ENCODE measurements around the gene HMGXB3.
"Not testable (repeated sequence)": the region's sequence is repeated elsewhere in the genome, so short reads cannot be mapped to it uniquely, and the experiment has no call there.

HMGXB3 gene

DNA sequence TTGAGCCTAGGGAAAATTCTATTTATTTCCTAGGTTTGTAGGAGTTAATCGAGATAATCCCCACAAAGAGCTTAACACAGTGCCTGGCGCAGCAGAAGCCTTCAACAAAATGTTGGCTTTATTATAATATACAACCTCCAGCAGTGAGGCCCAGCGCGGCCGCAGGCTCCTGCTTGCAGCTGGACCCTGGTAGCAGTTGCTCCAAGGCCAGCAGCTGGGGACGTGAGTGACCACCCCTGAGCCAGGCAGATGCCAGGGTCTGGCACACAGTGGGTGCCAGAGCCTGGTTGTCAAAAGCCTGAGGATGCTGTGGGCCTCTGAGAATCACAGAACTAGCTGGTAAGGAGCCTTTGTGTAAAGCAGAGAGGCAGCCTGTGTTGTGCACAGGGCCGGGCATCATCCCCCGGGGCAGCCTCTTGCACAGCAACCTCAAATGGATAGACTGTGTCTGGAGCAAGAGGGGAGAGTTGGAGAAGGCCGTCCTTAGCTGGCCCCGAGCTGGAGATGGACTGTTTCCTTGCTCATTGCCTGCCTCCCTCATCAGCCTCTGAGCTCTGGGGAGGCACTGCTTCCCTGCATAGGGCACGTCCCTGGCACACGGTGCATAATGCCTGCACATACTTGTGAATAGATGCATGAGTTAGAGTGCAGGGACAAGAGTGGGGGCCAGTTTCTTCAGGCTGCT, 68.6 kb downstream of the HMGXB3 start:
- no peak for DNase-seq (ENCODE audit: low read depth in 2 of 2)

DNA sequence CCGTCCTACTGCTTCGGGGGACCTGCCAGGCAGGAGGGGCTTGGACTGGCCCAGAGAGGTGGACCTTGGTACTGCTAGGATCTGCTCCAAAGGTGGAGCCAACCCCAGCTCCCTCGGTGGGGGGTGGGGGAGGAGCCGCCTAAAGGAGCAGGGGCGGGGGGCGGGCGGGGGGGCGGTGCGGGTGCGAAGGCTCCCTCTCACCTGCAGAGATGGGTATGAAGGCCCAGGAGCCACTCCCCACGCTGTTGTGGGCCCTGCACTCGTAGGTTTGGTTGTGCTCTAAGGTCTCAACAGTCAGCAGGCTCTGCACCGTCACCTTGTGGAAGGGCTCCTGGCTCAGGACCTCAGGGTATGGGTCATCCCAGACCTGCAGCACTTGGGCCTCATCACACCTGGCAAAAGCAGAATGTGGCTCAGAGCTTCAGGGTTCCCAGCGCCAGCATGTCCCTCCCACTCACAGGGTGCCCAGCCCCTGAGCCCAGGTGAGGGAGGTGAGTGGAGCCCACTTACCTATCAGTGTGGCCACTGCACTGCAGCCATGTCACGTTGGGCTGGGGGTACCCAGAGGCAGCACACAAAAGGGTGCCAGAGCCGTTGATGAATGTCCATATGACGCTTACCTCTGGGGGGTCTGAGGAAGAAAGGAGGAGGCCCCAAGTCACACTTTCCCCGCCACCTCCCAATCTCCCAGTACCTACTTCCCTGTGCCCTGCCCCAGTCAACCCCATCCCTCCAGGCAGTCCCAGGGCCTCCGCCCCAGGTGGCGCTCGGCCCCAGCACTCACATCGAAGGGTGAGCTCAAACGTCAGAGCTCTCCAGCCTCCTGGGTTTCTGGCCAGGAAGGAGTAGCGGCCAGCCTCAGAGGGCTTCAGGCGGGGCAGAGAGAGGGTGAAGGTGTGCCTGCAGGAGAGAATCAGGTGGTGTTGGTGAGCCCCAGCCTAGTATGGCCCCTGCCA, 69.4 kb downstream of the HMGXB3 start:
- no peak for DNase-seq (ENCODE audit: low read depth in 2 of 2)

DNA sequence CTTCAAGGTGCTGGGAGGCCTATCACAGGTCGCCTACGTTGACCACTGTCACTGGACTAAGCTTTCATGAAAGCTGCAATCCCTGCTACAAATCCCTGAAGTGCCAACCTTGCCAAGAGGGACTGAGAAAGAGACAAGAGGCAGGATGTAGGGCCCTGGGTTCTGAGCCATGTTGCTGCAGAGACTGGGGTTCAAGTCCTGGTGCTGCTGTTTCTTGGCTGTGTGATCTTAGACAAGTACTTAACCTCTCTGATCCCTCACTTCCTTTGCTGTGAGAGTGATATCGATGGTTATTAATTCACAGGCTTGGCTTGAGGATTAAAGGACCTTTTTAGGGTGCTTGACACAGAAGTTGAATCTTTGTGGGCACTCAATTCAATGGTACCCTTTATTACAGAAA, 70.3 kb downstream of the HMGXB3 start:
- no peak for DNase-seq (ENCODE audit: low read depth in 2 of 2)

DNA sequence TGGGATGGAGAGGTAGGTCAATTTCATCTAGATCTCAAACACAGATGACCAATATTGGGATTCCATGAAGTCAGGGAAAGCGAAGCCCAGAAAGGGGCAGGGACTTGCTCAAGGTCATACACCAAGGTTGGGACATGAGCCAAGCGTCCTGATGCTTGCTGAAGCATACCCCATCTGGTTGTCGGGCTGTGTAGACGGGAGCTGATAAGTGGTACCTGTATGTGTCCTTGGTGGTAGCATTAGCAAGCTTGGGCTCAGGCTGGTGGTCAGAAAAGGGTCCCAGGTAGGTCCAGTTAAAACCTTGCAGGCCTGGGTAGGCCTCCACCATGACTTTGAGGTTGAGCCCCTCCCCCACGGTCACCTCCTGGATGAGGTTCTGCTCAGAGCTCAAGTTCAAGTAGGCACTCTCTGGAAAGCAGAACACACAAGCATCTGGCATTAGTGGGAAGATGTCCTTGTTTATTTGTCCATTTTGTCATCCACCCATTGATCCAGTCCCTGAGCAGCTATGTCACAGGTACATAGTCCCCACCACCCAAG, 72.6 kb downstream of the HMGXB3 start:
- no peak for DNase-seq (ENCODE audit: low read depth in 2 of 2)

DNA sequence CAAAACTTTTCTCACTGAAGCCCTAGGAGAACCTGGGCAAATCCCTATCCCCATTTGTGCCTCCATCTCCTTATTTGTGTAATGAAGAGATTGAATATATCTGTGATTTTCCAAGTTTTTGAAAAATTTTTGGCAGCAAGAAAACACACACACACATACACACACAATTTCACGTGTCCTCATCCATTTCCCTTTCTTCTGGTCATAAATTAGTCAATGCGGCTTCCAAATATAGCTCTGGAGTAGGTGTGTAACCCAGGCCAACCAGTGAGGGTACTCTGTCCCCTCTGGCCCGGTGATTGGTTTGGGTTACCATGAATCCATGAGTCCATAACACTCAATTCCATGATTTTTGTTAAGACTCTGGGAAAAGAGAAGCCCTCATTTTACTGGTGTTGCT, 73.1 kb downstream of the HMGXB3 start:
- no peak for DNase-seq (ENCODE audit: low read depth in 2 of 2)

DNA sequence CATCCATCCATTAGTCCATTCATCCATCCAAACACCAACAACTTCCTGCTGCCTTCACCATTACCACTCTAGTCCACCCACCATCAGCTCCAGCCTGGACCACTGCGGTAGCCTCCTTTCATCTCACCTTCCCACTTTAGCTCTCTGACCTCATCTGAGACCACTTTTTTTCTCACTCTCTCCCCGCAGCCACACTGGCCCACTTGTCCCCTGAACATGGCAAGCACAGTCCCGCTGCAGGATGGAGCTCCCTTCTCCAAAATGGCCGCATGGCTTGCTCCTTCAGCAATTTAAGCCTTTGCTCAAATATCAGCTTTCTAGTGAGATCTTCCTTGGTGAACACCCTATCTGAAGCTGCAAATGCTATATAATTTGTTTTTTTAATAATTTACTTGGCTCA, 74.7 kb downstream of the HMGXB3 start:
- no peak for DNase-seq (ENCODE audit: low read depth in 2 of 2)

DNA sequence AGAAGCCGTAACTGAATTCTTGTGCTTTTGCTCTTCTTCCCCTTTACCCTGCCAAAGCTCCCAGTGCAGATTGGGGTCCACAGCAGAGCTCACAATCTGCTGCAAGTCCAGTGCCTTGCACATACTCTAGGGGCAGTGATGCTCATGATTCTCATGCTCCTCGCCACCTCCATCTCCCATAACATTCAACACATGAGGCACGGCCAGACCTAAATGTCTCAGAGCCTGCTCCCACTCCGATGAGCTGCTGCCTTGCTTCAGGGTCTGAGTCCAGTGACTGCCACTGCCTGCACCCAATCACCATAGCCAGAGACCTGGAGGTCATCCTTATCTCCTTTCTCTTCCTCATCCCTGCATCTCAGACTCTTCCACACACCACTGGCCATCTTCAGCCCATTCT, 75.3 kb downstream of the HMGXB3 start:
- no peak for DNase-seq (ENCODE audit: low read depth in 2 of 2)

DNA sequence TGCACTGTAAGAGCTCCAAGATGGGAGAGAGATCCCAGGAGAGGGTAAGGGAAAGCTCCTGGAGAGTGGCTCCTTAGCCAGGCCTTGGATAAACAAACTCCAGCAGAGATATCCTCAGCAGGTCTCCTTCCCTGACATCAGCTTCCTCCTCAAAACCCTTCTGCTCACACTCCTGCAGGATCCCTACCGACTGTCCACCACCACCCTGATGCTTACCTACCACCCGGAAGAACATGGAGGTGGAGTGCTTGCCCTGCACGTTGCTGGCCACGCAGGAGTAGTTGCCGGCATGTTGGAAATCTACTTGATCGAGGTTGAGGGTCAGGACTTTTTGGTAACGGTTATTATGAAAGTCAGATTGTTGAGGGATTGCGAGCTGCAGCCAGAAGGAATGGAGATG, 76.5 kb downstream of the HMGXB3 start:
- no peak for DNase-seq (ENCODE audit: low read depth in 2 of 2)

DNA sequence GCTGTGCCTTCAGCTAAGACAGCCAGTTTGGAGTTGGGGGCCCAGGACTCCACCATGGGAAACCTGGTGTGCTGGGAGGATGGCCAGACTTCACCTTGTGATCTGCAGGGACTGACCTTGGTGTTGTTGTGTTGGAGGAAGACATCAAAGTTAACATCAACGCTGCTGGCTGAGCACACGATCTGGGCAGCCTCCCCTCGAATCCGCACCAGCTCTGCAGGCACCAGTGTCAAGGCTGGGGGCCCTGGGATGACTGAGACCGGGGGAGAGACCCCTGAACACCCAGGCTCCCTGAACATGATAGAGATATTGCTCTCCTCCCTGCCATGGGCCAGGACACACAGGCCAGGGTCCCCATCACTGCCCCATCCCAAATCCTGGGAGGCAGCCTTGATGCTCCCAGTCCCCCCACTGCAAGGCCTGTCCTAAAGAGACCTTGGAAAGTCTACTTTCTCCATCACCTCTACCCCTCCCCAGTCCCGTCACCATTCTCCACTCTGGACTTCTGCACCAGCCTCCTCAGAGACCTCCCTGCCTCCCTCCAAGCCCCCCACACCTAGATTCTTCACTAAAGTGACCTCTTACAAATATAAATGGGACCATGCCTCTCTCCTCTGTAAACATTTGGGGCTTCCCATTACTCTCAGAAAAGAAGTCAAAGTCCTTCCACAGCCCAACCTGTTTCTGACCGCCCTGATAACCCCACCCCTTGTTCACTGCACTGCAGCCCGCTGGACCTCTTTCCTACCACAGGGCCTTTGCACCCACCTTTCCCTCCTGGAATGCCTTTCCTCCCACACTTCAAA, 77.7 kb downstream of the HMGXB3 start:
- no peak for DNase-seq (ENCODE audit: low read depth in 2 of 2)

DNA sequence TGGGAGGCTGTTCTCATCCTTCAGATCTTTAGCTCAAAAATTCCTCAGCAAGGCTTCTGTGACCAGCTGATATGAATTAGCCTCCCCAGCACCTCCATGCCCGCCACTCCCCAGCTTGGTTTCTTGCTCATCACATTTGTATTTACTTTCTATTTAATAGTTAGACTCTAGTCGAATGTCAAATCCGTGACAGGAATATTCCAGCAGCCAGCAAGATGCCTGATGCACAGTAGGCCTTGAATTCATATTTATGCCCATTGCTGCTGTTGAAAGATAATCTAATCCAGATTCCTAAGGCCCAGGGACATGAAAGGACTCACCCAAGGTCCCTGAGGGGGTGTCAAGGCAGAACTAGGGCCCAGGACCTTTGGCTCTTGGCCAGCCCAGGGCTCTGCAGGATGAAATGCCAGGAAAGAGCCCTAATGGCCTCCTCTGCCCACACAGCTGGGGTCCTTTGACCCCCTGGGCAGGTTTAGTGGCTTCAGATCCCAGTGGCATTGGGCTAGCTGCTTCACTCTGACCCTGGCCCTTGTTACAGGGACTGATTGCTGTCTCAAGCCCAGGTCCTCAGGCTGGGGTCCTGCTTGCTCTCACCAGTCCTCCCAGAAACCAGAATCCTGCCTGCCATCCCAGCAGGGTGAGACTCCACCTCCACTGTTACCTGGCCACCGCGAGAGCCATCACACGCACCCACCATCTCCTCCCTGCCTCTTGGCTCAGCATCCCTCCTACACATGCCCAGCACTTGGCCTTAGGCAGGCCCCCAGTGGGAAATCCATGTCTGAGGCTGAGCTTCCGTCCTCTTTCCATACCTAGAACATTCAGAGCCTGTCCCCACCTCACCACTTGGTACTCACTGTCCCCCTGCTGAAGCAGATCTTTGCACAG, 78.5 kb downstream of the HMGXB3 start:
- DNase-seq (ENCODE audit: low read depth in 2 of 2) = no peak

DNA sequence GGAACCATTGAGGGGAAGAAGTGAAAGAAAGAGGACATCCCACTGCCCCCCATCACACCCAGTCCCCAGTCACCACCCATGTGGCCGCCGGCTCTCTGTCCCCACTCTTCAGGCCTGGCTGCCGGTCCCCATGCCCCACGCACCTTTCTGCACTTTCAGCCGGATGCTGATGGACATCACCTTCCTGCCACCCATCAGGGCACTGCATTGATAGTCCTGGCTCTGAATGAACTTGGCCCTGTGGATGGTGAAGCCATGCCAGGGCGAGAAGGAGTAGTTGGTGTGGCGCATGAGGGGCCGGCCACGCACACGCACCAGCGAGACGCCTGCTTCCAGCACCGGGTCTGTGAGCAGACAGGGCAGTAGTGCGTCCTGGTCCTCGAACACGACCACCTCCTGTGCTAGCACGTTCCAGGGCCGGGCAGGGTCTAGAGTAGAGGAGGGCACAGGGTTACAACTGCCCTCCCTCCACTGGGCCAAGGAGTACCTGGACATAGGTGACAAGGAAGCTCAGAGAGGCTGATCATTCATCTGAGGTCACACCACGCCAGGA, 79.4 kb downstream of the HMGXB3 start:
- DNase-seq (ENCODE audit: low read depth in 2 of 2) = no peak

DNA sequence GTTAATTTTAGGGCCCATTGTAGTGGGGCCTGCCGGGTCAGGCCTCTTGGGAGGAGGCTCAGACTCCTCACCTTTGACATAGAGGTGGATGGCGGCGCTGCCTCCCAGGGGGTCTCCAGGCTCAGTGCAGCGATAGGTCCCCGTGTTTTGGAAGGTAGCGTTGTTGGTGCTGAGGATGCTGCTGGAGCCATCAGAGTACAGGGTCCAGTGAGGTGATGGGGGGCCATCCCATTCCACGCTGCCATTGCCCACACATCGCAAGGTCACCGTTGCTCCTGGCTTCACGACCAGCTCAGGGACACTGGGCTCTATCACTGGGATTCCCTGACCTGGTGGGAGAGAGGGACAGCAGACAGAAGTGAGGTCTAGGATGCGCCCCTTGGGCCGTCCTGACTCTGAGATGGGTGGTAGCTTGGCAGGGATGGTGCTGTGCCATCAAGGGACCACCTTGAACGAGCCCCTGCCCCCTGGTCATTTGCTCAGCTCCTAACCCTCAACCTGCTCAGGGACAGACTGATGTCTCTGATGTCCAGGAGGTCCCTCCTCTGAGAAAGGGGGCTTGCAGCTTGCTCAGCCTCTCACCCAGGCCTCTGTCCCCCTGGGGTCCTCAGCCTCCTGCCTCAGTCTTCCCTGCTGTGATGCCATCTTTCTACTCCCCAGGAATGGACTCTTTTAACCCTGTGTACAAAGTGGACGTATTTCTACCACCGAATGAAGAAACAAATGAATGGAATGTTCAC, 80.3 kb downstream of the HMGXB3 start:
- DNase-seq (ENCODE audit: low read depth in 2 of 2) = no peak

DNA sequence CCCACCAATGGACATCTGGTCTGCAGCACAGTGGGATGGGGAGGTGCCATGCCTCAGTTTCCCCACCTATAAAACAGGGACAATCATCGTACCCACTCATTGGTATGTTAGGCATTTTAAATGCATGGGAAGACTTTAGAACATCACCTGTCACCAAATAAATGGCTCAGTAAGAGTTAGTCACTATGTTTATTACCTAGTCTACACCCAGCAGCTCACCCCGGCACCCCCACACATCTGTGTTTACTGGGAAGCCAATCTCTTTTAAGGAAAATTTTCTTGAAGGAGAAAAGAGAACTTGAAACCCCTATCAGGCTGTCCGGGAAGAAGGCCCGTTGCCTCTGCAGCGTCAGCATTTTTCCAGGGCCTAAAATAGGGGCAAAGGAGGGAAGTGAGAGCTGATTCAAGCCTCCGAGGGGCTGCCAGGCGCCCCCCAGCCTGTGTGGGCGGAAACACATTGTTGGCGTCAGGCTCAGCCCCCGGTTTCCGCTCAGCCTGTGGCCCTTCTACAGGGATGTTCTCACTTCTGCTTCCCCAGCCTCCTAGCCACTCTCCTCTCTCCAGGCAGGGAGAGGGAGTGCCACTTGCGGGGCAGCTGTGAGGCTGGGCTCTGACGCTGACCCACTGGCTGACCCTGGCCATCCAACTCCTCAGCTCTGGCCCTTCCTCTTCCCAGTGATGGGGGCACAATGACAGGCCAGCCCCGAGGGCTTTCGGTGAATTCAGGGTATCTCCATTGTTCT, 81.2 kb downstream of the HMGXB3 start:
- no peak for DNase-seq (ENCODE audit: low read depth in 2 of 2)

DNA sequence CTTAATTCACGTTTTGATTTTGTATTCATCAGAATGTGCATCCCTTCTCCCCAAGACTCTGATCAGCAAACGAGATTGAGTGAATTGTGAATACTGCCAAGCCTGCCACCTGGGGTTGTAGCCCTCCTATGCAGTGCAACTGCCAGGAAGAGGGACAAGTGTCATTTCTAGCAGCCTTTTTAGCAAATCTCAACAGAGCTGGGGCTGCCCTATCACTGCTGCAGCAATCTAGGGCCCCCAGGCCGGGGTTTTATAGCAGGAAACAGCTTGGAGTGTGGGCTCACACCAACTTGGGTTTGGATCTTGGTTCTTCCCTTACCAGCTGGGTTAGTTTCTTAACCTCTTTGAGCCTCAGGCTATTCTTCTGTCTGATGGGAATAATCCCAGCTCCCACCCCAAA, 81.8 kb downstream of the HMGXB3 start:
- no peak for DNase-seq (ENCODE audit: low read depth in 2 of 2)

DNA sequence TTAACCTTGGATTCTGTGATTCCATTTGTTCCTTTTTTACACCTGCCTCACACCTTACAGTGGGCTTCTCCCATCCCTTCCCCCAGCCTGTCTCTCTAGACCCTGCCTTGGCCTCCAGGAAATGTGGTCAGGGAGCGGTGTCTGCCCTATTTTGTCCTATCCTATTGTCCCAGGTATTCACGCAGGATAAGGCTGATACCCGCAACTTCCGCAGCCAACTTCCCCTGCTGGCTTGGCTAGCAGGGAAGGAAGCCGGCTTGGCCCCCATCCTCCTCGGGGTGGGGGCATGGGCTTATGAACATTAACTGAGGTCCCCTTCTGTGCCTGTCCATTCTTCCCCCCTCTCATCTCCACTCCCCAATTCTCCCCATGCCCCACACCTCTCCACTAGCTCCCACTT, 82.3 kb downstream of the HMGXB3 start:
- no peak for DNase-seq (ENCODE audit: low read depth in 2 of 2)

DNA sequence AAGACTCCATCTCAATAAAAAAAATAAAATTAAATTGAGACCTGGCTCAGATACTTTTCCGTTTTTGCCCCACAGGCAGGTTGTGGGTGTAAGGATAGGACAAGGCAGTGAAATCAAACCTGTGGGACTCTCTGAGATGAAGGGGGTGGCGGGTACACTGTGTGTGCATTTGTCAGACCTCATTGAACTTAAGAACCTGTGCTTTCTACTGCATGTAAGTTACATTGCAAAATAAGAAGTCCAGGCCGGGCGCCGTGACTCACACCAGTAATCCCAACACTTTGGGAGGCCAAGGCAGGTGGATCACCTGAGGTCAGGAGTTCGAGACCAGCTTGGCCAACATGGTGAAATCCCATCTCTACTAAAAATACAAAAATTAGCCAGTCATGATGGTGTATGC, 84.2 kb downstream of the HMGXB3 start:
- DNase-seq (ENCODE audit: low read depth in 2 of 2) = not testable (repeated sequence)

DNA sequence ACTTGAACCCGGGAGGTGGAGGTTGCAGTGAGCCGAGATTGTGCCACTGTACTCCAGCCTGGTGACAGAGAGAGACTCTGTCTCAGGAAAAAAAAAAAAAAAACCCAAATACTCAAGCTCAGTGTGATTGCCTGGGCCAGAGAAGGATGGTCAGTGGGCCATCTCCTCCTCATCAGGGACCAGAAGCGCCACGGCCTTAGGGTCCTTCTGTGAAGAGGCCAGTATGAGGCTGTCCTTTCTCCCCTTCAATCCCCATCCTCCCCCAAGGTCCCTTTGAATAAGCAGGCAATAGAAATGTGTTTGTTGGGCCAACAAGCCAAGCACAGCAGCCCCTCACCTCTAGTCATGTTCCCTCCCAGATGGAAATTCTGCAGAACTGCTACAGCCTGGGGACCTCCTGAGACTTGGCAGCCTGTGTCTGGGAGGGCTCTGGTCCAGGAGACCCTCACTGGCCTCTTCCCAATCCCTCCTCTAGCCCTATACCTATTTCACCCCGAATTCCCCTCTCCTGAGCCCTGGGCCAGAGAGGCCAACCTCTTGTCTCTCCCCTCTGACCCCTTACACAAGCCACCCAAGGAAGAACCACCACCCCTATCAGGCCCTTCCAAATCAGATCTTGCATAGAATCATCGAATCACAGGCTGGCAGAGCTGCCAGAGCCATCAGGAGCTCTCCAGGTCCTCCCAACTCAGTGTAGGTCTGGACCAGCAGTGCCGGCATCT, 84.8 kb downstream of the HMGXB3 start:
- DNase-seq (ENCODE audit: low read depth in 2 of 2) = no peak

DNA sequence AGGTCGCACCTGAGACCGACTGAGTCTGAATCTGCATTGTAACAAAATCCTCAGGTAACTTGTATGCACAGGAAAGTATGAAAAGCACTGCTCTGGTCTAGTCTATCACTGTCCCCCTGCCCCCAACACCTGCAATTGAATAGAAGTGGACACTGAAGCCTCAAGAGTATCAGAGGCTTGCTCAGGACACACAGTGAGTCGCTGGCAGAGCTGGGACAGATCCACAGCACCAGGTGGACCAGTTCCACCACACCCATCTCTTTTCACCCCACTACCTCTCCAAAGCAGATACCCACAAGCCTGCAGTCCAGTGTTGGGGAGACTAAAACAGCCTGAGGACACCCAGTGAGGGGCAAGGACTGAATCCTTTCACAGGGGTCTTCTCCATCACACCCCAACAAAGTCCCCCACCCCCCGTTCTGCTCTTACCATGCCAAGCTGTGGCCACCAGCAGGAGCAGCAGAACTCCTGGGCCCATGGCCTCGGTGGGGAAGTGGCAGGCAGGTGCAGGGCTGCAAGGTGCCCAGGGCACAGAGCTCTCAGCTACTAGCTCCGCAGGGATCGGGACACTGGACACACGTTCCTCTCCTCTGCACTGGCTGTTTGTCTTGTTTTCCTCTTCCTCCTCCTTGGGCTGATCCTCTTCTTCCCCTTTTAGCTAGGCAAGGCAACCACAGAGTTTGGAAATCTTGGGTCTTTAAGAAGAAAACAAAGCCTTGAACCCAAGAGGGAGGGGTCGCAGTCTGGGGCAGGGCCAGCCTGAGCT, 85.6 kb downstream of the HMGXB3 start, which contains the start of gene CSF1R:
CSF1R (minus strand) TSS at position 605 of the 766 bp plus-strand sequence; CDS start at position 478, 127 bp downstream.
- no peak for DNase-seq (ENCODE audit: low read depth in 2 of 2)

All from fibroblast of skin of left quadriceps (primary cell).